Stimulated activated CD8-positive, alpha-beta memory T cell treated with anti-CD3 and anti-CD28 coated beads, Interleukin-2, amount 100 ng/mL, for 1 hour (primary cell): ENCODE results near the gene MYO5A.
"Not testable (repeated sequence)": the region's sequence is repeated elsewhere in the genome, so short reads cannot be mapped to it uniquely, and the experiment has no call there.

Experiments
- DNase-seq, 2 donors: peaks; one replicate each; pipeline ENCODE4 v3.0.0-alpha.2; 2020; ENCODE audit warnings: low read depth in 2 of 2

The MYO5A gene

DNA sequence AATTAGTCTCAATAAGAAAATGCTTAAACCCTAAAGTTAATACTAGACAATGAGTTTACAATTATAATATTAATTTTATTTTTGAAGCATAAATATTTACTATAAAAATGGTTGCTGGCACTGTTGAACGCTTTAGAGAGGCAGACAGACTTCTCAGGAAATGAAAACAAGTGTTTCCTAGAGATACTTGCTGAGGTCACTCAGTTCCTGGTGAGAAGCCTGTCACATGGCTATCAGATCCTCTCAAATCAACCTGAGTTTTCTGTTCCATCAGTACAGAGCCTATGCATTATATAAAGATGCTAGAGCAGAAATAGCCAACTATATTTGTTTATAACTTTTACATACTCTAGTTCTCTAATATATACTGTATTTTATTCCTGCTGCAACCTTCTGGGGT lies 109.2 kb downstream of the MYO5A start:
- no peak for DNase-seq

DNA sequence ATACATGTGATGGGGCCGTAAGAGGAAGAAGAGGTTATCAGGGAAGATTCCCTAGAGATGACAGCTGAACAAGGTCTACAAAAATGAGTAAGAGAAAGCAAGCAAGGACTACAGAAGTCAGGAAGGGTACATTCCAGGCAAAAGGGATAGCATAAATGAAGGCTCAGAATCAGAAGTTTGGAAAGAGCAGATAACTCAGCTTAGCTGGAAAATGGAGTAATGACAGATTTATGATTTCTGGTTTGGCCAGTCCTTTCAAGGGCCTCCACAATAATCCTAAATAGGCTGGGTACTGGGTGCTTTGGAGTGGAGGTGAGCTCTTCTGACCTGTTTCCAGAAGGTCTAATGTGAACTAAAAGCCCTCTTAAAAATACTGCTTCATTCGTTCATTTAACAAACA lies 110.7 kb downstream of the MYO5A start:
- no peak for DNase-seq

GRCh38 chr15:52417521-52417920 lies 111.2 kb downstream of the MYO5A start:
- DNase-seq, result no peak

GRCh38 chr15:52416566-52416965 lies 112.1 kb downstream of the MYO5A start:
- not testable (repeated sequence) for DNase-seq

DNA sequence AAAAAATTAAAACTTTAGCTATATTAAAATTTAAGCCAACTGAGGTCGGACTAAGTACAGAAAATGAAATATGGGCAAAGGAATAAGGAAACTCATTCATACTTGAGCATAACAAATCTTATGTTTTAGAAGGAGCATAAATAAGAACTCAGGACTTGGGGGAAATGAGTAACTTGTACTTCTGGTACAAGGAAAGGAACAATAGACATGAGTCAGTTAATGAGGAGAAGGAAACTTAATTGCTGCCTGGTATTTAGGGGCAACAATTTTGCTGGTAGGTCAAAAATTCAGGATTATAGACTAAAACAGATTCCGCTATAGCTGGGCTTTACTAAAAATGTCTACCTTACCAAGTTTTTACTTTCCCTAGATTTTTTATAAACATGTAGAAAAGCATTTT lies 113.1 kb downstream of the MYO5A start:
- no peak for DNase-seq

DNA sequence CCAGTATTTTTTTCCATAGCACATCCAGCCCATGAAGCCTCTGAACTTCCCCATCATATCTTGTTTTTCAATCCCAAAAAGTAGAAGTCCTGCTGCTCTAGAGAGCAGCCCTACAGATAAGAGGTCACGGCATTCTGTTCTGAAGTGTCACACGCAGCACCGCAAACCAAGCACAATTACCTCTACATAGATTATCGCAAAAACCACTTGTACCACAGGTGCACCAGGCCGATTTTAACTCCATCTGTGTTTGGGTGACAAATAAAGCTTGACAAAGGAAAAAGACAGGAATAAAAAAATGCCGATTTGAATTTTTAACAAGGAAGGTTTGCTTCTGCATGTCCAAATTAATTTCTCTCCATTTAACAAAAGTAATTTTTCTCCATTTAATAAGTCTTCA lies 113.7 kb downstream of the MYO5A start:
- no peak for DNase-seq

DNA sequence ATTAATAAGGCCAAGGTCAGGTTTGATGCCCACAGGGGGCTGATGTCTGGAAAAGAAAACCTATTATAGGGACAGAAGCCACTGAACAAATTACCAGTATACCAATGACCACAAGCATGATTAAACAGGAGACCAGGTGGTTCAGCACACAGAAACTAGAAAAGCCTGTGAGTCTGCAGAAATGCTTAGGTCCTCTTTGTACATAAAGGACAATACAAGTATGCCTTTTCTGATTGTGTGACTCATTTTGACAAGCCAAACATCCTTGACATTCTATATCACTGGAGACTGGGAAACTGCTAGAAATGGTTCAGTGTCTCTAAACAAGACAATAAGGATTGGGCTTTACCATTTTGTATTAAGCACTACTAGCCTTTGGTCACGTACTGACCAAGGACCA lies 119.9 kb downstream of the MYO5A start:
- no peak for DNase-seq

GRCh38 chr15:52407374-52407773 lies 121.3 kb downstream of the MYO5A start:
- no peak for DNase-seq

DNA sequence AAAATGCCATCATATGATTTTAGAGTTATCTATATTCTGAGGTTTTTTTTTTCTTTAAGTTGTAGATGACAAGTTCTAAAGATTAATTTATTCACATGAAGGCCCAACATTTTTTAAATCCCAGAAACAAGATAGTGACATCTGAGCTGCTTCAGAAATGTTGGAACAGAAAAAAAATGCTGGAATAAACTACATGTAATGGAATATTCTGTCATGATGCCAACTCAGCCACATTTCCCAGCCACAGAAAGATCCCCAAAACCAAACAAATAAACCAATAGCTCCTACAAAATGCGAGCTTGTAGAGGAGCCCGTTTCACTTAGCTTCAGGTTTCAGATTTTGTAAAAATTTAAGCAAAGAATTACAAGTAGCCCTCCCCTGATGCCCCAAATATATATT lies 122.1 kb downstream of the MYO5A start:
- DNase-seq, result no peak

DNA sequence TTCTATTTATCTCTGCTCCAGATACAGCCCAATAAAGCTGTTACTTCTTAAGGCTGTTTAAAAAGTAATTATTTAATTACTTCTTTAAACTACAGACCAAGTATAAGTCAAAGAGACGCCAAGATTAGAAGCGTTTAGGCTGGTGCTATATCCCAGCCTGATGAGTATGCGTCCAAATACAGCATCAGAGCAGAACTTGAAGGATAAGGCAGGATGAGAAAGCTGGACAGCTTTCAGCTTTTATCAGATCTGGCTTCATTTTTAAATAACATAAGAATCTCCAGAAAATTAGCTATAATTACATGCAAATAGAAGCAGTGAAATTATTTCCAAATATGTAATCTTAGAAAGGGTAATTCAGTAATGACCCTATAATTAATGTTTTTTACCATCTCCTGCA lies 122.8 kb downstream of the MYO5A start:
- no peak for DNase-seq

DNA sequence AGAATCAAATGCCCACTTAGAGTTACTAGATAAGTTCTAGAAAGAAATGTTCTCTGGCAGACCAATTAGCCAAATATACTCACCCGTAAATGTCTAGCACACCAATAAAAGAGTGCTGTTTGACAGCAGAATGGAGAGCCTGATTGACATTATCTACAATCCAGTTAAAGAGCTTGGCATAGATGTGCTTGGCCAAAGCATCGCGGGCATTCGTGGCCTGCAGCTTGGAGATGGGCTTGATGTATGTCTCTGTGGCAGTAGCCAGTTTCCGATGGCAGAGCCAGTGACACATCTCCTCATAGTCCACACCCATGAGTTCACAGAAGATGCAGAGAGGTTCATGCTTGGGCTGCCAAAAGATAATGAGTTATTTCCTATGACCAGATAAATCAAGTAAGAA lies 131.6 kb downstream of the MYO5A start:
- no peak for DNase-seq

DNA sequence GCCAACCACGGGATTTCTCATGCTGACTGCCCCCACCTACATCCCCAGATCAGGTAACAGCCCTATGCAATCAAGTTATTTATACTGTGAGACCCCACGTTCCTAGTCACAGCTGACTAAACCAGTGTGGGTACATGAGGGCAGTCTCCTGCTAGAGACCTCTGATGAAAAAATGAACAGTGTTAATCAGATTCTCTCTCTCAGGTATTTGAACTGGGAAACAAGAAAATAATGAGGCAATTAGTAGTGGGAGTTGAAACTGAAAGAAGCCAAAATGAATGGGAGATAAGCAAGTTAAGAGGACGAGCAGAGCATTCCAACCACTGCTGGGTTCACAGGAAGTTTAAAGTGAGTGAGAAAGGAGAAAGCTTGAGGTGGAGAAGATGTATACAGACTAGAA lies 134.6 kb downstream of the MYO5A start:
- DNase-seq, result no peak

- DNase-seq, result no peak
Measured at GRCh38 chr15:52392008-52392687, 136.5 kb downstream of the MYO5A start.

DNA sequence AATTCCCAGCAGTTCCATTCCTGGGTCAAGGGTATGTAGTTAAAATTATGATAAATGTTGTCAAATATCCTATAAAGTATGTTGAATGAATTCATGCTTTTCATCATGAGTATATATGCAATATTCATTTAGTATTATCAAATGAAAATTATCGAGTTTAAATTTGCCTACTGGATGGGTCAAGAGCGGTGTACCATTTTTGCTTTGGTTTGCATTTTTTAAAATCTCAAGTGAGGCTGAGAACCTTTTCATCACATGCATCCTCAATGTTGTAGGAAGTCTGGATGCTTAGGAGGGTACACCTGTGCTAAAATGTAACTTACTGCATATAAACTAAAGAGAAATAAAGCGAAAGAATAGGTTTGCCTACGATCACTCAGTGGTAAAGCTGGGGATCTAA lies 137.6 kb downstream of the MYO5A start:
- DNase-seq, result no peak

- no peak for DNase-seq
Measured at GRCh38 chr15:52385670-52386069, 143.0 kb downstream of the MYO5A start.

DNA sequence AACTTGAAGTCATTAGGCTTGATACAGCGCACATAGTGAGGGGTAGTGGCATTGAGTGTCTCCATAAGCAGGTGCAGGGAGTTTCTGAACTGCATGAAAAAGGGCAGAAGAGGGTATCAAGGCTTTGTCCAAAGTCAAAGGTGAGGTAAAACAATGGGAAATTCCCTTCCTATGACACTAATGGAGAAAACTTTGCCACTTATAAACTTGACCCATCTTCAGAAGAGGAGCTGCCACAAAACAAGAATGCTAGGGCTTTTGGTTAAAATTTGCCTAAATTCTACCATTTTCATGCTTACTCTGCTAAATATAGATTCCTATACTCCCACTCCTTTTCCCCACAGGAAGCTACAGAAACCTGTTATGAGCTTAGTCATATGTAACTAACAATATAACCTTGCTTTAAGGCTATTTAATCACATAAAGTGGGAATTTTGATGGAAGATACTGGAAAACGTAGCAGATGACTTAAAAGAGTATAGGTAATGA lies 145.5 kb downstream of the MYO5A start:
- no peak for DNase-seq

DNA sequence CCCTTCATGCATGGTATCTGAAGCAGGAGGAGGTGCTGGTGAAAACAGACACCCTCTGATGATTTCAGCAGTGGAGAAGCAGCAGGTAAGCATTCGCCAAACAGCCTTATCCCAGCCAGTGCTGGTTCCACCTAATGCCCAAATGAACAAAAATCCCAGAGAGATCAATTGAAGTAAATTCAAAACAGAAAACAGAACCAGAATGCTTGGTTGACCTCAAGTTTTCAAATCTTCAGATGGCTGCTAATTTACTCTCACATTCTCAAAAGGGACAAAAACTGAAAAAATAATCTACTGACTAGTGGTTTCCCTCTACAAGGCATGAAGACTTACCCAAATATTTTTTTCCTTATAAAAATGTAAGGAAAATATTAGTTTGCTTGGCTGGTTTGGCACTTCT lies 146.0 kb downstream of the MYO5A start:
- no peak for DNase-seq

DNA sequence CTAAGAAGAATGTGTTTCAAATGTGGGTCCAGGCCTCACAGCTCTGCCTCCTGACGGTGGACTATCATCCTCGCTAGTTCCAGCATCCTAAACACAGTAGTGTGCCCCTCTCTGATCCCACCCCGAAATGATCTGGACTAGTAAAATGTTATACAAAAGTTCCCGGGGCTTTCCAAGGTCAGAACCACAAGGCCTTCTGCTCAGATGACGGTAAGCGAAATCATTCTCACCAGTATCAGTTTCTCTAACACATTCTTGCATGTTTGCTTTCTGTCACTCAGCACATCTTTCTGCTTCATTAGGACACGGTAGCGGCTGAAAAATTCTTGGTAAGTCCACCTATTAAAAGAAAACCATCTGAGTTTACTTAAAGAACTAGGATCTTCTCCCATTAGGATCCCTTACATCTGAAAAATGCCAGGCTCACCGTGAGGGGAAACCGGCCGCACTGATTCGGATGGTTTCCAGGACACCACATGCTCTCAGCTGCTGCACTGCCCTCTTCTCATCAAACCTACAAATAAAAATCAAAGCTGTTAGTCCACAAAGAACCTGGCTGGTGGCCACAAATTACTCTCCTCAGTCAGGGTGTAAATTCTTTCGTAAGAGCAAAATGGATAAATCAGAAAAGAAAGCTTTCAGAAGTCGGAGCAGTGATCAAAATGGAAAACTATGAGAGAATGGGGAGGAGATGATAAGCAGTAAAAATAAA lies 149.1 kb downstream of the MYO5A start:
- DNase-seq, result no peak

DNA sequence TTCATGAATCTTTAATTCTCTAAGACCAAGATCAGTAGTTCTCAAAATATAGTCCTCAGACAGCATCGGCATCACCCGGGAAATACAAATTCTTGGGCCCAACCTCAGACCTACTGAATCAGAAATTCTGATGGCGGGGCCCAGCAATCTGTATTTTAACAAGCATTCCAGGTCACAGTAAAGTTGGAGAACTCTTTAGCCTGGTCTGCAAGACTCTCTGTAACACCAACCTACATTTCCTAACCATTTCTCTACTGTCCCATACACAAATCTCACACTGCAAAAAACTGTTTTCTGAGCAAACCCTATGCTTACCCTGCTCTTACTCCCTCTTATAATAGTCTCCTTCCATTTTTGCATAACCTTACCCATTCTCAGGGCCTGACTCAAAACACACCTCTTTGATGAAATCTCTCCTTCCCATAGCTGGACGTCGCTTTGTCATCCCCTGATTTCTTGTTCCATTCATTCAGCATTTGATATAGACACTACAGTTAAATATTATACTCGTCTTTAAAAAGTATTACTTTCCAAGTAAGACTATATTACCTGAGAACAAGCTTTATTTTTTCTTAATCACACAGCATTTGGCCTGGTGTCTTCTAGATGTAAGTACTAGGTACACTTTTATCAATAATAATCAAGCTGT lies 149.8 kb downstream of the MYO5A start:
- DNase-seq, result no peak

- no peak for DNase-seq
Measured at GRCh38 chr15:52370010-52370409, 158.7 kb downstream of the MYO5A start.

DNA sequence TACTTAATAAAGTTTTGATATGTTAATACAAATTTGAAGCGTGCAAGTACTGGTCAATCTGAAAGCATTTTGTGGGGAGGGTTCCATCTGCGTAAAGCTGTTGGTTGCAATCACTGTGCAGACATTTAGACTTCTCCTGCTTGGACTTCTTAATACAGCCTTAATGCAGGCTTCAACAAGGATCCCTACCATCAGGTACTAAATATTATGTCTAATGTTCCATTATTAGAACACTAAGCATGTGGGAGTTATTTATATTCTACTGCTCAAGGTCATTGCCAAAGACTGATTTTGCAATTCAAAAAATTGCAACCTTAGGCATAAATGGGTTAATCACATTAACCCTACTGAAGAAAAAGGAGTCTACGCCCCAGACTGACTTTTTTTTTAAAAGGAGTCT lies 159.2 kb downstream of the MYO5A start:
- DNase-seq, result no peak

- no peak for DNase-seq
Measured at GRCh38 chr15:52369030-52369429, 159.7 kb downstream of the MYO5A start.

GRCh38 chr15:52368402-52368801 lies 160.3 kb downstream of the MYO5A start:
- no peak for DNase-seq
